ENCODE data around the gene SLC41A2.
A peak's percentile ranks its signal among the peaks of the same experiment; 100 is the strongest.
"Not testable (repeated sequence)": the region's sequence is repeated elsewhere in the genome, so short reads cannot be mapped to it uniquely, and the experiment has no call there.

Gene SLC41A2

GRCh38 chr12:104958001-104958804 lies at the start of gene SLC41A2:
SLC41A2 (minus strand) TSS chr12:104958290; CDS start chr12:104928527, 29,763 bp downstream.
- DNase-seq (ENCODE audit: low read depth in 2 of 2, low spot score in 1 of 2) = peak; percentile 59 to 77

GRCh38 chr12:105001476-105001875 lies 43.4 kb upstream of the SLC41A2 start:
- no peak for DNase-seq (ENCODE audit: low read depth in 2 of 2, low spot score in 1 of 2)

GRCh38 chr12:104999347-104999685 lies 41.2 kb upstream of the SLC41A2 start:
- DNase-seq (ENCODE audit: low read depth in 2 of 2, low spot score in 1 of 2) = no peak

- no peak for DNase-seq (ENCODE audit: low read depth in 2 of 2, low spot score in 1 of 2)
Observed at GRCh38 chr12:104998423-104999346, 40.6 kb upstream of the SLC41A2 start.

- DNase-seq (ENCODE audit: low read depth in 2 of 2, low spot score in 1 of 2) = no peak
Observed at GRCh38 chr12:104997541-104997940, 39.5 kb upstream of the SLC41A2 start.

GRCh38 chr12:104994336-104994735 lies 36.2 kb upstream of the SLC41A2 start:
- DNase-seq (ENCODE audit: low read depth in 2 of 2, low spot score in 1 of 2) = no peak

GRCh38 chr12:104991565-104992128 lies 33.6 kb upstream of the SLC41A2 start:
- no peak for DNase-seq (ENCODE audit: low read depth in 2 of 2, low spot score in 1 of 2)

GRCh38 chr12:104990950-104991349 lies 32.9 kb upstream of the SLC41A2 start:
- no peak for DNase-seq (ENCODE audit: low read depth in 2 of 2, low spot score in 1 of 2)

- DNase-seq (ENCODE audit: low read depth in 2 of 2, low spot score in 1 of 2) = peak; percentile 71 to 76
Observed at GRCh38 chr12:104986022-104986941, 28.2 kb upstream of the SLC41A2 start, which contains the start of gene NOPCHAP1. NOPCHAP1 (plus strand) TSS chr12:104986316; CDS start chr12:104986353, 37 bp downstream.

- no peak for DNase-seq (ENCODE audit: low read depth in 2 of 2, low spot score in 1 of 2)
Observed at GRCh38 chr12:104985206-104985605, 27.1 kb upstream of the SLC41A2 start.

GRCh38 chr12:104977688-104978087 lies 19.6 kb upstream of the SLC41A2 start:
- DNase-seq (ENCODE audit: low read depth in 2 of 2, low spot score in 1 of 2) = not testable (repeated sequence)

GRCh38 chr12:104976703-104977102 lies 18.6 kb upstream of the SLC41A2 start:
- no peak for DNase-seq (ENCODE audit: low read depth in 2 of 2, low spot score in 1 of 2)

- no peak for DNase-seq (ENCODE audit: low read depth in 2 of 2, low spot score in 1 of 2)
Observed at GRCh38 chr12:104975587-104976343, 17.7 kb upstream of the SLC41A2 start.

- no peak for DNase-seq (ENCODE audit: low read depth in 2 of 2, low spot score in 1 of 2)
Observed at GRCh38 chr12:104974626-104975290, 16.7 kb upstream of the SLC41A2 start.

- DNase-seq (ENCODE audit: low read depth in 2 of 2, low spot score in 1 of 2) = no peak
Observed at GRCh38 chr12:104973250-104973649, 15.2 kb upstream of the SLC41A2 start.

- DNase-seq (ENCODE audit: low read depth in 2 of 2, low spot score in 1 of 2) = no peak
Observed at GRCh38 chr12:104971306-104971705, 13.2 kb upstream of the SLC41A2 start.

- DNase-seq (ENCODE audit: low read depth in 2 of 2, low spot score in 1 of 2) = no peak
Observed at GRCh38 chr12:104969343-104969742, 11.3 kb upstream of the SLC41A2 start.

- DNase-seq (ENCODE audit: low read depth in 2 of 2, low spot score in 1 of 2) = no peak
Observed at GRCh38 chr12:104966677-104967076, 8.6 kb upstream of the SLC41A2 start.

GRCh38 chr12:104964856-104965205 lies 6.7 kb upstream of the SLC41A2 start:
- no peak for DNase-seq (ENCODE audit: low read depth in 2 of 2, low spot score in 1 of 2)
